ENCODE results near the gene C1QTNF5. TPM values are rescaled to one million over a fixed set of nuclear protein-coding genes. Genes with fewer than 3 reads are reported as not detected.

The C1QTNF5 gene
- total and polyA plus RNA-seq, 9 donors = 4.4 to 25.7 (median 10.8) TPM

DNA sequence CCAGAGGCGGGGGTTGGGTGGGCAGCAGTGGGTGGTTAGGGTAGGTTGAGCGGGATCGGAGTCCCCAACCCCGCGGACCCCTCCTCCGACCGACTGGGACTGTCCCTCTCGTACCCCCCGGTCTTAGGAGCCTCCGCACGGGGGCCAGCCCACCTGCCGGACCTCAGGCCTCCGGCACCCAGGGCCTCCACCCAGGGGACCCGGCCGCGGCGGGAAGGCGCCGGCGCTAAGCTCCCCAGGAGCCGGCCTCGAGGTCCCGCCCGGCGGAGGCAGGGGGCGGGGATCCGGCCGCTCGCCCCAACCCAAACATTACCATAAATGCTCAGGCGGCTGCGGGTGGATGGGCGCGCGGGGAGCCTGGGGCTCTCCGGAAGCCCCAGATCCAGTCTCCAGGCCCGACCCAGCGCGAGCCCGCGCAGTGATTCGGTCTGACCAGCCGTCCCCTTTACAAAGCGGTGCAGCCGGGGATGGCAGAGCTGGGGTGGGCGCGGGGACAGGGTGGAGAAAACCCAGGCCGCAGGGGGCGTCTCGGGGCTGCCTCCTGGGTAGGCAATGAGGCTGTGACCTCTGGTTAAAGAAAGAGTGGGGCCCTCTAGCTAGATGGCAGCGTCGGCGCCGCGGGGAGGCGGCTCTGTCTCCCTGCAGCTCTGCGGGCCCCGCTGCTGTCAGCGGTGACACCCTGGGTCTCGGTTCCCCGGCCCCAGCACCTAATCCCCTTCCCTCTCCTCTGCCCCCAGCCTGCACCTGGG lies 19.7 kb downstream of the C1QTNF5 start:
- TF ChIP-seq EP300 (IDR thresholded peaks at IDR 0.05) = no peak
- no peak for TF ChIP-seq POLR2A (IDR thresholded peaks at IDR 0.05)
- TF ChIP-seq, protein P1, sequence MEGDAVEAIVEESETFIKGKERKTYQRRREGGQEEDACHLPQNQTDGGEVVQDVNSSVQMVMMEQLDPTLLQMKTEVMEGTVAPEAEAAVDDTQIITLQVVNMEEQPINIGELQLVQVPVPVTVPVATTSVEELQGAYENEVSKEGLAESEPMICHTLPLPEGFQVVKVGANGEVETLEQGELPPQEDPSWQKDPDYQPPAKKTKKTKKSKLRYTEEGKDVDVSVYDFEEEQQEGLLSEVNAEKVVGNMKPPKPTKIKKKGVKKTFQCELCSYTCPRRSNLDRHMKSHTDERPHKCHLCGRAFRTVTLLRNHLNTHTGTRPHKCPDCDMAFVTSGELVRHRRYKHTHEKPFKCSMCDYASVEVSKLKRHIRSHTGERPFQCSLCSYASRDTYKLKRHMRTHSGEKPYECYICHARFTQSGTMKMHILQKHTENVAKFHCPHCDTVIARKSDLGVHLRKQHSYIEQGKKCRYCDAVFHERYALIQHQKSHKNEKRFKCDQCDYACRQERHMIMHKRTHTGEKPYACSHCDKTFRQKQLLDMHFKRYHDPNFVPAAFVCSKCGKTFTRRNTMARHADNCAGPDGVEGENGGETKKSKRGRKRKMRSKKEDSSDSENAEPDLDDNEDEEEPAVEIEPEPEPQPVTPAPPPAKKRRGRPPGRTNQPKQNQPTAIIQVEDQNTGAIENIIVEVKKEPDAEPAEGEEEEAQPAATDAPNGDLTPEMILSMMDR (IDR thresholded peaks at IDR 0.05) = no peak
- H3K9me3 ChIP-seq = no peaks in the 10 kb centered on the region
- H3K4me1 ChIP-seq (ENCODE audit: insufficient read depth) = peaks cover 17% of the 10 kb centered on the region
- intact Hi-C loops (cut with DNase I) = no loop called here
- DNase-seq = peak in 4 of 5 donors; percentile 46 to 74 (median 60)
- no peaks in the 10 kb centered on the region for H3K27me3 ChIP-seq
- peak overlapping the region; percentile 32 for H3K4me3 ChIP-seq
- H3K36me3 ChIP-seq = no peaks in the 10 kb centered on the region
- peak overlapping the region; percentile 68 to 71 for H3K27ac ChIP-seq
- WGBS, 3 donors = 2 to 3% (median 3%) methylated on average over 57 to 60 of the region's 60 CpGs

DNA sequence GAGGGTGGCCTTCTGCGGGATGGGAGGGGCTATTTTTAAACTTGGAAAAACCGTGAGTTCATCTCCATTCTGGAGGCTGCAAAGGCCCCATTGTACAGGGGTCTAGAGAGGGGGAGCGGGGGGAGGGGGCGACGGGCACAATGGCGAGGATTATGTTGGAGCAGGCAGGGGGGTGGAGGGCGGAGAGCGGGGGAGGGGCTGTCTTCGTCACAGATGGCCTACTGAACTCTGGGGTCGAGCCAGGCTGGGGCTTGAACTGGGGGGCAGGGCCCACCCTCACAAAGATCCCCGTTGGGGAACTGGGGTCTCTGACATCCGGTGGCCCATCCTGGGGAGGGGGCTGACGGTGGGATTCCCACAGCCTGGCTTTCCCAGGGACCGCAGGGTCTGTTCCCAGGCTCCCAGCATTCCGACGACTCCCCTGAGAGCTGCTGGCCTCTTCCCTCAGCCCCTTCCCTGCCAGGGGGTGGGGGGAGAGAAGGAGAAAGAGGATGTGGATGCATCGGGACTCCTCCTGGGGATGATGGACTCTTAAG lies 20.4 kb downstream of the C1QTNF5 start:
- Histone ChIP-seq H3K4me1 (ENCODE audit: insufficient read depth) (peaks cover 17% of the 10 kb centered on the region), H3K9me3 (no peaks in the 10 kb centered on the region), H3K27ac (peak overlapping the region; percentile 68 to 71), H3K36me3 (no peaks in the 10 kb centered on the region), H3K4me3 (peak overlapping the region; percentile 32), H3K27me3 (no peaks in the 10 kb centered on the region)
- peak in 4 of 5 donors; percentile 23 to 50 (median 42) for DNase-seq
- intact Hi-C loops (cut with DNase I) = no loop called here
- WGBS, 3 donors = 32 to 46% (median 43%) methylated on average over 17 of the region's 17 CpGs
- TF ChIP-seq POLR2A (IDR thresholded peaks at IDR 0.05) = no peak
- TF ChIP-seq, protein P1 (IDR thresholded peaks at IDR 0.05) = no peak
- TF ChIP-seq EP300 (IDR thresholded peaks at IDR 0.05) = no peak

DNA sequence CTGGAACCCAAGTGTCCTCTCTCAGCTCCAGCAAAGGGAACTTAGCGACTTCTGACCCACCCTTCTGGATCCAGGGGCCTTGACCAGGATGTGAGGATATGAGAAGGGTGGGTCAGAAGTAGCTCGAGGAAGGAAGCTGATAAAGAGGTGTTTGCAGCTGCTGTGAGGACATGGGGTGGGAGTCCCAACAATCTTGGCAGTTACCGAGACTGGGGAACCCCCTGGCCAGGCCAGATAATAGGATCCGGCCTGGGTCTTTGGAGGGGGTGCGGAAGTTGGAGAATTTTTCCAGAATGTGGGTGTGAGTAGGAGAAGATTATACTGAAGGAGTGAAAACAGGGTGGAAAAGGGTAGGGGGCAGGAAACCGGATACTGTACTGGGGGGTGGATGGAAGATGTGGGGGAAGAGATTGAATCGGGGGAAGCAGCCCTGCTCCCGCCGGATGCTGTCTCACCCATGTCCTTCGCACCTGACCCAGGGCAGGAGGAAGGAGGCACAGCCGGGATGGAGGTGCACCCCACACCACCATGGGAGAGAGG lies 20.9 kb downstream of the C1QTNF5 start:
- H3K27ac ChIP-seq = peak overlapping the region; percentile 50 to 71
- 50 to 55% (median 51%) methylated on average over 11 of the region's 11 CpGs for WGBS, 3 donors
- intact Hi-C loops (cut with DNase I) = loop anchor here (5.0 to 10.0 kb wide), 3 partner anchors 105 to 115 kb away; partner anchors contain the start of gene CBL (in 3 of the 4)
- H3K4me3 ChIP-seq = no peak overlapping the region
- peak in 1 of 5 donors; percentile 10 for DNase-seq
- peaks cover 17% of the 10 kb centered on the region for H3K4me1 ChIP-seq (ENCODE audit: insufficient read depth)
- TF ChIP-seq, protein P1 (IDR thresholded peaks at IDR 0.05) = no peak
- TF ChIP-seq EP300 (IDR thresholded peaks at IDR 0.05) (no peak), POLR2A (IDR thresholded peaks at IDR 0.05) (no peak)
- H3K9me3 ChIP-seq = no peaks in the 10 kb centered on the region
- no peaks in the 10 kb centered on the region for H3K27me3 ChIP-seq
- no peaks in the 10 kb centered on the region for H3K36me3 ChIP-seq

DNA sequence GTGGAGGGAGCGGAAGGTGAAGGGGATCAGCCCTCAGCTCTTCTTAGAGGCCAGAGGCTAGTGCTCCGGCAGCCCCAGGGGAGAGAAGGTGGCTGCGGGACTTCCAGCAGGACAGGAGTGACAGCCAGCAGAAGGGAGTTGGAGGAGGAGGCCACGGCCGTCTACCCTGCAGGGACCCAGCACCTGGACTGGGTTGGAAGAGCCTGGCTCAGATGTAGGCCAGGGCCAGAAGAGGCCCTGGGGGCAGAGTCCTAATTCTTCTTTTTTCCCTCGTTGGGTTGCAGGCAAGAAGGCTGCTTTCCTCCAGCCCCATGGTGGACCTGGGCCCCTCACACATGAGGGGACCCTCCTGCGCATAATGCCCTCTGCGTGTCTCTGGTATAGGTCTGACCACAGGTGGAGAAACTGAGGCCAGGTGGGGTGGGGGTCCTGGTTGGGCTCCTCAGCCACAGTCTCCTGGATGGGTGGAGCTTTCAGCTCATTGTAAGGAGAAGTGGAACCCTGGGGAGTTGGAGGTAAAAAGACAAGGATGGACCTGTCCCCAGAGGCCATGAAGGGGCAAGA lies 21.5 kb downstream of the C1QTNF5 start:
- no peak for TF ChIP-seq POLR2A (IDR thresholded peaks at IDR 0.05)
- peak in 2 of 5 donors; percentile 17 to 21 for DNase-seq
- no peaks in the 10 kb centered on the region for H3K36me3 ChIP-seq
- peaks cover 17% of the 10 kb centered on the region for H3K4me1 ChIP-seq (ENCODE audit: insufficient read depth)
- 79 to 88% (median 84%) methylated on average over 8 of the region's 8 CpGs for WGBS, 3 donors
- peak overlapping the region; percentile 50 to 57 for H3K27ac ChIP-seq
- H3K4me3 ChIP-seq = no peak overlapping the region
- no peaks in the 10 kb centered on the region for H3K27me3 ChIP-seq
- intact Hi-C loops (cut with DNase I) = loop anchor here (5.0 to 10.0 kb wide), 3 partner anchors 104 to 114 kb away; partner anchors contain the start of gene CBL (in 3 of the 4)
- H3K9me3 ChIP-seq = no peaks in the 10 kb centered on the region
